ENCODE data around the gene NTRK2.

The NTRK2 gene

DNA sequence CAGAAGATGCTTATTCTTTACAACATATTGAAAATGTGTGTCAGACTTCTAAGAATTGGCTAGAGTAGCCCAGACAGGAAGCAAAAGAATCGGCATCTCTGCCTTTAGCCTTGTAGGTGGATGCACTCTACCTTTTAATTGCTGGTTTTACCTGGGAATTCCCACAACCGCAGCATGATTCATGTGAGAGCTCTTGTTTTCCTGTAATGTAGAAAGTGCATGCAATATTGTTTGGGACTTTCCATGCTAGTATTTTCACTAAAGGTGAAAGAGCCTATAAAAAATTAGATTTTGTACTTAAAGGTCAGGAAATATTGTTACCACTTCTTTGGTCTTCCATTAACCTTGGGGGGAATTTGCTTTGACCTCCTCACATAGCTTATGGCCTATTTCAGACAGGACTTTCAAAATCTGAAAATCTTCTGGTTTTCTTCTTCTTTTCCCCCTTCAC, 89.8 kb downstream of the NTRK2 start:
- H3K27ac ChIP-seq (ENCODE audit: low read depth, low read length) = no peak overlapping the region
- no peaks in the 10 kb centered on the region for H3K9me3 ChIP-seq (ENCODE audit: low read length)
- H3K27me3 ChIP-seq (ENCODE audit: control insufficient read depth in 1 of 2, insufficient read depth in 2 of 2, low read length in 2 of 2) = no peaks in the 10 kb centered on the region
- H3K36me3 ChIP-seq (ENCODE audit: insufficient read depth, low read length) = no peaks in the 10 kb centered on the region
- H3K9ac ChIP-seq (ENCODE audit: low read length) = no peak overlapping the region
- H3K4me1 ChIP-seq (ENCODE audit: insufficient read depth, low read length) = peaks cover 9% of the 10 kb centered on the region
- H3K4me3 ChIP-seq (ENCODE audit: low read depth in 1 of 2, low read length in 2 of 2) = no peak overlapping the region

DNA sequence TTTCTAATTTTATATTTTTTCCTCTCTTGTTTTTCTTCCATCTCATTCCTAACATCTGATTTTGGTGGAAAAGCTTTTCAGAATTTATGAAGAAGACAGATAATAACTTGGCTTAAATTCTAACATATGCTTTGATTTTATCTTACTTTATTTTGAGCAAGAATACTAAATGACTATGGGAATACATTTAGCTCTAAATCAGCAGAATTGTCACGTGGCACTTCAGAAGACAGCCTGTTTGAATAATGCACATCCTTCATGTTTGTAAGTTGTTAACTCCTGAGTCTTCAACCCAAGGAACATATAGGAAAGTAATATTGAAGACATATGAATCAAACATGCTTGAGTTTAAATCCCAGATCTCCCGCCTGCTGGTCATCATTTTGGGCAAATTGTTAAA, 90.3 kb downstream of the NTRK2 start:
- no peak overlapping the region for H3K27ac ChIP-seq (ENCODE audit: low read depth, low read length)
- H3K36me3 ChIP-seq (ENCODE audit: insufficient read depth, low read length) = no peaks in the 10 kb centered on the region
- H3K4me1 ChIP-seq (ENCODE audit: insufficient read depth, low read length) = peaks cover 9% of the 10 kb centered on the region

DNA sequence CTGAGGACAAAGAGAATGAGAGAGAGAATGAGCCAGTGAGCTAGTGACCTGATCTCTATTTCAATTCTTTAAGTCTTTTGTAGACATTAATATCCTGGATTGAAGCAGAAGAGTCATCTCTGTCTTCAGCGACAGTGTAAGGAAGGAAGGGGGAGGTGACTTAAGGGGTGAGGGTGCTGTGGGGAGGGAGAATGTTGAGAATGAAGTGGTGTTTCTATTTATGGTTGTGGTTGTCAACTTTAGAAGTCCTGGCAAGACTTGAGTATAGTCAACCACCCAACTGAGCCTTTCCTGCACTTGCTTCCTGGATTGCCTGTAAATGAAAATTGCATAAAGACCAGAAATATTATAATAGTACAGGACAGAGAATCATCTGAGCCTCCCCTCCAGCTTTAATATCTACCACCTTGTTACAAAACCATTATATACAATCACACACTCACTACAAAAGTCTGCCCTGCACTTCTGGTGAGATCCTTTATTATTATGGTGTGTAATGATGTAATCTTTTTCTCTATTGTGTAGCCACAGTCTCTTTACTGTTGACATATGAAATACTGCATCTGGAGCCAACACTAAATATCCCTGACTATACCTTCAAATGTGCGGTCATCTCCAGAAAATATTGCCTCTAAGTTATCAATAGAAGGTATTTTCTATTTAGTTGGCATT, 91.7 kb downstream of the NTRK2 start:
- Histone ChIP-seq H3K27me3 (ENCODE audit: control insufficient read depth in 1 of 2, insufficient read depth in 2 of 2, low read length in 2 of 2) (no peaks in the 10 kb centered on the region), H3K4me1 (ENCODE audit: insufficient read depth, low read length) (peaks cover 2% of the 10 kb centered on the region), H3K27ac (ENCODE audit: low read depth, low read length) (no peak overlapping the region), H3K36me3 (ENCODE audit: insufficient read depth, low read length) (no peaks in the 10 kb centered on the region), H3K4me3 (ENCODE audit: low read depth in 1 of 2, low read length in 2 of 2) (no peak overlapping the region), H3K9ac (ENCODE audit: low read length) (no peak overlapping the region), H3K9me3 (ENCODE audit: low read length) (no peaks in the 10 kb centered on the region)

More for the DNA sequence above, 90.3 kb downstream of the NTRK2 start:
- H3K27me3 ChIP-seq (ENCODE audit: control insufficient read depth in 1 of 2, insufficient read depth in 2 of 2, low read length in 2 of 2) = no peaks in the 10 kb centered on the region
- H3K9me3 ChIP-seq (ENCODE audit: low read length) = no peaks in the 10 kb centered on the region
- H3K4me3 ChIP-seq (ENCODE audit: low read depth in 1 of 2, low read length in 2 of 2) = no peak overlapping the region
- H3K9ac ChIP-seq (ENCODE audit: low read length) = no peak overlapping the region

DNA sequence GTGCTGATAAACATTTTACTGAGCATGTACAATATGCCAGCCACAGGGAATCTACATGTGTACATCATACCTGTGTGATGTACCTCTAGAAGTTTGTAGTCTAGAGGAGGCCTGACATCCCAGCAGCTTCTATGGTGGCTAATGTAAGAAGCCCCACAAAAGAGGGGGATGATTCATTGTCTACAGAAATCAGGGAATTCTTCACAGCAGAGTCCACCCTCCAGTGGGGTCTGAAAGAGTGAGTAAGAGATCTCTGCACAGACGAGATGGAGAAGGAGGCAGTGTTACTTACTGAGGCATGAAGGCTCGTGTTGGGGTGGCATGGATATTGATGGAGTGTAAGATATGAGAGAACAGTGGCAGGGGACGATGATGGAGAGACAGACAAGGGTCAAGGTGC, 103.0 kb downstream of the NTRK2 start:
- Histone ChIP-seq H3K27ac (ENCODE audit: low read depth, low read length) (no peak overlapping the region), H3K4me3 (ENCODE audit: low read depth in 1 of 2, low read length in 2 of 2) (no peak overlapping the region), H3K27me3 (ENCODE audit: control insufficient read depth in 1 of 2, insufficient read depth in 2 of 2, low read length in 2 of 2) (no peaks in the 10 kb centered on the region), H3K36me3 (ENCODE audit: insufficient read depth, low read length) (no peaks in the 10 kb centered on the region), H3K9me3 (ENCODE audit: low read length) (no peaks in the 10 kb centered on the region), H3K9ac (ENCODE audit: low read length) (no peak overlapping the region), H3K4me1 (ENCODE audit: insufficient read depth, low read length) (no peaks in the 10 kb centered on the region)

DNA sequence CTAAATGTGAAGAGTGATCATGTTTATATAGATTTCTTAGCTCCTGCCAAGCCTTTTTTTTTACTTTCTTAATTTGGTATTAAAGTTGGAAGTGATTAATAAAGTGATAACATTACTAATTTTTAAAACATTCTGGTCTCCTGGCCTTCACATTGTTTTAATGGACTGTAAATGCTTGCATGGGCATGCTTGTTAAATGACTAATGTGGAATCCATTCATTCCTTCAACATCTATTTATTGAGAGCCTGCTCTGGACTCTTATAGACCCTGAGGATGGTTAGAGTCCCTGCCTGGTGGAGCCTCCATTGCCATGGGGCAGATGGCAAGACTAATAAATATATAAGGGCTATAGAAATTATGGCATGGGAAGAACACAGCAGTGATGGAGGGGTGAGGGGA, 103.5 kb downstream of the NTRK2 start:
- H3K4me1 ChIP-seq (ENCODE audit: insufficient read depth, low read length) = no peaks in the 10 kb centered on the region
- H3K9me3 ChIP-seq (ENCODE audit: low read length) = no peaks in the 10 kb centered on the region
- no peaks in the 10 kb centered on the region for H3K27me3 ChIP-seq (ENCODE audit: control insufficient read depth in 1 of 2, insufficient read depth in 2 of 2, low read length in 2 of 2)
- no peak overlapping the region for H3K27ac ChIP-seq (ENCODE audit: low read depth, low read length)
- no peaks in the 10 kb centered on the region for H3K36me3 ChIP-seq (ENCODE audit: insufficient read depth, low read length)
- no peak overlapping the region for H3K4me3 ChIP-seq (ENCODE audit: low read depth in 1 of 2, low read length in 2 of 2)
- no peak overlapping the region for H3K9ac ChIP-seq (ENCODE audit: low read length)

DNA sequence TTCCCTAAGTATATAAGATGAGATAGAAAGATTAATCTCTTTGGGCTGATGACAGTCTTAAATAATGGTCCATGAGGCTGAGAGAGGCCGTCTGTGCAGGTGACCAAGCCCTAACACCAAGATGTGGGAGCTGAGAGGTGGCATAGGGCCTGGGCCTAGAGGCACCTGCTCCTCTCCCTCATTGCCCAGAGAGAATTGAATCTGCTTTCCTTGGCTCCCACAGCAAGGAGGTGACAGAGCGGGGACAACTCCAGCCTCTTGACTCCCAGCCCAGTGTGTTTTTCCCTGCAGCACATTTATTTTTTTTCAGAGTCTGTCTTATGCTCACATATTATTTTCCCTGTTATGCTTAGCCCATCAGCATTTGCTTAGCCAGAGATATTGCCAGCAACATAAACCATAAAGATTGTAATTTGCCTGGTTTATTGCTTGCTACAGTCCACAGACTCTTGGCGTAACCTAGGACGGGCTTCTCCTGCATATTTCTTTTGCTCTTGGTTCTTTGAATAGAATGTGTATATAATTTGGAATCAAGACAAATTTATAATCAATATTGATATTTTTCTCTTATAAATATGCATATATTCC, 105.6 kb downstream of the NTRK2 start:
- no peaks in the 10 kb centered on the region for H3K36me3 ChIP-seq (ENCODE audit: insufficient read depth, low read length)
- no peak overlapping the region for H3K9ac ChIP-seq (ENCODE audit: low read length)

DNA sequence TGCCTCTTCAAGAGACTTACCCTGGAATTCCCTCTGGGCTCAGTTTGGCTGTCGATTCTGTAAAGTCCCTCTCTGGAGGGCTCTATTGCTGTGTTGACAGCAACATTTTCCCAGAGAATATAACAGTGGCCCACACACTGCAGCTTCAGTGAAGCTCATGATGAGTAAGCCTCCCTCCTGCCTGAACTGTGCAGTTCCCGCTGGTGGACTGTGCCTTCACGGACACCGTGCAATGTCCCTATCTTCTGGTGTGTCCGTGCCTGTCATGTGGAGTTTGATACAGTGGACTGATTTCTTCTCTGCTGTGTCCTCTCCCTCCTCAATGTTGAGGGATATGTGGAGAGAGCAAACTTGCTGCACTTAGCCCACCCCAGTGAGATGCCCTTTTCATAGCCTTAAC, 109.0 kb downstream of the NTRK2 start:
- Histone ChIP-seq H3K9ac (ENCODE audit: low read length) (no peak overlapping the region), H3K27me3 (ENCODE audit: control insufficient read depth in 1 of 2, insufficient read depth in 2 of 2, low read length in 2 of 2) (no peaks in the 10 kb centered on the region), H3K36me3 (ENCODE audit: insufficient read depth, low read length) (no peaks in the 10 kb centered on the region), H3K9me3 (ENCODE audit: low read length) (no peaks in the 10 kb centered on the region), H3K27ac (ENCODE audit: low read depth, low read length) (no peak overlapping the region), H3K4me1 (ENCODE audit: insufficient read depth, low read length) (no peaks in the 10 kb centered on the region), H3K4me3 (ENCODE audit: low read depth in 1 of 2, low read length in 2 of 2) (no peak overlapping the region)

More for the DNA sequence above, 105.6 kb downstream of the NTRK2 start:
- Histone ChIP-seq H3K27ac (ENCODE audit: low read depth, low read length) (no peak overlapping the region), H3K27me3 (ENCODE audit: control insufficient read depth in 1 of 2, insufficient read depth in 2 of 2, low read length in 2 of 2) (no peaks in the 10 kb centered on the region), H3K4me3 (ENCODE audit: low read depth in 1 of 2, low read length in 2 of 2) (no peak overlapping the region), H3K4me1 (ENCODE audit: insufficient read depth, low read length) (no peaks in the 10 kb centered on the region), H3K9me3 (ENCODE audit: low read length) (no peaks in the 10 kb centered on the region)

DNA sequence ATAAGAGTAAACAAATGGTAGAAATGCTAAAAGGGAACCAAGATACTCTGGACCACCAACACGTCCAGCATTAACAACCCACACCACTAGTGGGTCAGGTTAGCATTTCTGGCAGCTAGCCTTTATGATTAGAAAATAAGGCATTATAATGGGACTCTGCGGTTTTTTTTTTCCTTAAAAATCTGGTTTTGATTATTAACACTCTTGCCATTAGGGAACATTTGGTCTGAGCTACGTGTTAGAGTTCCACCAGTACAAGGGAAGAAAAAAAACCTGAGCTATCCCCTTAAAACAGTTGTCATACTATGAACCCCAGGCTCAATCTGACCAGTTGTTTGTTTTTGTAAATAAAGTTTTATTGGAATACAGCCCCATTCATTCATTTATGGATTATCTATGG, 110.4 kb downstream of the NTRK2 start:
- H3K9me3 ChIP-seq (ENCODE audit: low read length) = no peaks in the 10 kb centered on the region
- no peak overlapping the region for H3K27ac ChIP-seq (ENCODE audit: low read depth, low read length)
- no peak overlapping the region for H3K4me3 ChIP-seq (ENCODE audit: low read depth in 1 of 2, low read length in 2 of 2)
- no peaks in the 10 kb centered on the region for H3K36me3 ChIP-seq (ENCODE audit: insufficient read depth, low read length)
- H3K4me1 ChIP-seq (ENCODE audit: insufficient read depth, low read length) = no peaks in the 10 kb centered on the region
- H3K27me3 ChIP-seq (ENCODE audit: control insufficient read depth in 1 of 2, insufficient read depth in 2 of 2, low read length in 2 of 2) = no peaks in the 10 kb centered on the region
- no peak overlapping the region for H3K9ac ChIP-seq (ENCODE audit: low read length)

DNA sequence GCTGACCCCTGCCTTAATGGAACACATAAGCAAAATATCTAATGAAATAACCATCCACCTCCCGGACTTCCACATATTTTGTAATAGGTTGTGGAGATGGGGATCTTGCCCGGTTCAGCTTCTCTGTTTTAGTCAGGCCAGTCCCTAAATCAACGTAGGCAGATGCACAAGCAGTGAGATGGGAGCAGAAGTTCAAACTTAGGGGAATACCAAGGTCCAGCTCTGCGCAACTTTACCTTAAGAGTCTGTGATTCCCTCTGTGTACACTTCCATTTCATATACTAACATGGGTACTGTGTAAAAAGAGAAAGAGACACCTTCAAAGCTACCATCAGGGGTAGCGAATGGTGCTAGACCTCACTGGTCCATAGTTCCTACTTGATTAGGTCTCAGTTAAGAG, 110.9 kb downstream of the NTRK2 start:
- Histone ChIP-seq H3K4me3 (ENCODE audit: low read depth in 1 of 2, low read length in 2 of 2) (no peak overlapping the region), H3K4me1 (ENCODE audit: insufficient read depth, low read length) (no peaks in the 10 kb centered on the region), H3K9ac (ENCODE audit: low read length) (no peak overlapping the region), H3K36me3 (ENCODE audit: insufficient read depth, low read length) (no peaks in the 10 kb centered on the region), H3K27ac (ENCODE audit: low read depth, low read length) (no peak overlapping the region), H3K9me3 (ENCODE audit: low read length) (no peaks in the 10 kb centered on the region), H3K27me3 (ENCODE audit: control insufficient read depth in 1 of 2, insufficient read depth in 2 of 2, low read length in 2 of 2) (no peaks in the 10 kb centered on the region)

DNA sequence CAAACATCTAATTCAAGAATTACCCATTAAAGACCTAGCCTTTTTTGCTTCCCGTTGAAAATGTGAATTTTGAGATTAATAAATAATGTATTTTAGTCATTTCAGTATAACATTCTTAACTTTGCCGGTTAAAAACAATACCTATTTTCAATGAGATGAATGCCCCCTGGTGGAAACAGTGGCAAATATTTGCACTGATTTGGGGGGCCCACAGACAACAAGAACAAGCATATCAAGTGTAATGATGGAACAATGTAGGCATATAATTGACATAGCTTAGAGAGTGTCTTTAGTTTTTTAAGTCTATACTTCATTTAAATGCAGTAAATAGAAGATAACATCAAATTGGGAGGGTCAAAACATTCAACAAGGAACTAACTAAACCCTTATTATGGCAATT, 111.9 kb downstream of the NTRK2 start:
- Histone ChIP-seq H3K27ac (ENCODE audit: low read depth, low read length) (no peak overlapping the region), H3K4me1 (ENCODE audit: insufficient read depth, low read length) (no peaks in the 10 kb centered on the region), H3K4me3 (ENCODE audit: low read depth in 1 of 2, low read length in 2 of 2) (no peak overlapping the region), H3K36me3 (ENCODE audit: insufficient read depth, low read length) (no peaks in the 10 kb centered on the region), H3K27me3 (ENCODE audit: control insufficient read depth in 1 of 2, insufficient read depth in 2 of 2, low read length in 2 of 2) (no peaks in the 10 kb centered on the region), H3K9ac (ENCODE audit: low read length) (no peak overlapping the region), H3K9me3 (ENCODE audit: low read length) (no peaks in the 10 kb centered on the region)

DNA sequence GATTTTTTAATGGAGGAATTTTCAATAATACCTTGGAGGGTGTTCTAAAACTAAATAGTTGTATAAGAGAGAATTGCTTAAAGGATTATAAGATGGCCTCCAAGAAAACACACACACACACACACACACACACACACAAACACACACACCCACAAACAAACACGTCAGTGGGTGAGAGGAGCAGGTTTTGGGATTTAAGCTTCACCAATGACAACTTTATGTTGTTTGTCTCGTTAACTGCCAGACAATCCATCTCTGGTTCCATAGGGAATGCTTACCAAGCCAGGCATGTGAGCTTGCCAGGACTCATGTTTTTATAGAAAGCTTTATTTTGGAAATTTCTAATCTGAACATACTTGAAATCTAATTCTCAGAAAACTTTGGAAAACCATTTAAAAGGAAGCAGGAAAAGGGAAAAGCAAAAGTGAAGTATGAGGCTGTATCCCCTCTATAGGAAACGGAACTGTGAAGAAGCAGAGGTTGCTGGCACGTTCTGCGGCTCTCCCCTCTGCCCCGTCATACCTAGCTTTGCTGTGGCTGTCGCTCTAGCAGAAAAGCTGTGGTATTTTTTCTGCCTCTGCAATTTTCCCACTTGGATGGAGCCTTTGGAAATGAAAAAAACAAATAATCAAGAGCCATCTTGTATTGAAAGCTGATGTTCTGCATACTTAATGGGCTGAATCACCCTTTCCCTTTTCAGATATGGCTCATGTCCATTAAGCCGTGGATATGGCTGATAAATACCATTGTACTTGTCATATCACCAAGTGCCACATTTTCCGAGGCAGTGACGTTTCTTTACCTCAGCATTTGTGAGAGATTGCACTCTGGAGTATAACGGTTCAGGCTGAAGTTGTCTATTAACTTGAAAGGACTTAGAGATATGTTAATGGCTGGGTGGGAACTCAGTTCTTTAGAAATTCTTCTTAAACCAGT, 112.7 kb downstream of the NTRK2 start:
- H3K9ac ChIP-seq (ENCODE audit: low read length) = no peak overlapping the region
- no peaks in the 10 kb centered on the region for H3K4me1 ChIP-seq (ENCODE audit: insufficient read depth, low read length)
- no peaks in the 10 kb centered on the region for H3K27me3 ChIP-seq (ENCODE audit: control insufficient read depth in 1 of 2, insufficient read depth in 2 of 2, low read length in 2 of 2)
- no peak overlapping the region for H3K4me3 ChIP-seq (ENCODE audit: low read depth in 1 of 2, low read length in 2 of 2)
- H3K27ac ChIP-seq (ENCODE audit: low read depth, low read length) = no peak overlapping the region
- H3K9me3 ChIP-seq (ENCODE audit: low read length) = no peaks in the 10 kb centered on the region
- no peaks in the 10 kb centered on the region for H3K36me3 ChIP-seq (ENCODE audit: insufficient read depth, low read length)

Data from muscle layer of colon (tissue), 2 donors.